ENCODE measurements around the gene MAP4K4. TPM values are rescaled to one million over a fixed set of nuclear protein-coding genes. Genes with fewer than 3 reads are reported as not detected.

The MAP4K4 gene
- total RNA-seq, 4 donors from 2014 or later, result 14.2 to 65.2 (median 29.1) TPM

DNA sequence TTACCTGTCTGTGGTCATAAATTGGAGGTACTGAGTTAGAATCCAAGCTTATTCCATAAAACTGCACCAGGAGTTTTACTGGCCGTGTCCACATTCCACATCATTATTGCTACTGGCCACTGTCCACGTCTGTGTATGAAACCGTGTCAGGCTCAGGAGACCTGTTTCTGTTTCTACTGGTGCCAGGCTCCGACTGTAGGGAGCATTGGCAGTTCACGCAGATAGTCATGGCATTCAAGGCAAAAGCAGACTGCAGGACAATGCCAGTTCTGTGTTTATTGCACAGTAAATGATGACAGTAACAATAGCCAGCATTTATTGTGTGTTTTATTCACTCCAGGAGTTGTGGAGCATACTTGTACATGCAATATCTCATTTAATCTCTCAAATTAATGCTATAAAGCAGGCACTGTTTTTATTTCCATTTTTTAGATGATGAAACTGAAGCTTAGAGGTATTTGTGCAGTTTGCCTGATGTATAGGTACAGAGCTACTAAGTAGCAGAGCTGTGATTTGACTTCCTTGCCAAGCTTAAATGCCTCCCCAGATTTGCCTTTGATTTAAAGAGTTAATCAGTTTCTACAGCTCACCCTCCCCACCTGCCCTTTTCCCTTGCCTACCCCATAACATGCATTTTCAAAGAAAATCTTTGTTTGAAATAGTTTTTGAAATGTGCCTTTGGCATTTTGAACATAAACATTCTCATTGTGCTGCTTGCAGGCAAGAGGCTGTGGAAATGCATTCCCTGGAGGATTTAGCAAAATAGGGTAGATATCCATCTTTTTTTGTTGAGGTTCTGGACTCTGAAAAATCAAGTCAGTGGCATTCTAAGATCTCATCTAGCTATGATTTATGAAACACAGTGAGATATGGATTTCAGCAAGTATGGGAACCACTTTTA is 55.5 kb downstream of the MAP4K4 start:
- no peaks in the 10 kb centered on the region for H3K9me3 ChIP-seq
- H3K4me3 ChIP-seq, result no peak overlapping the region
- H3K27ac ChIP-seq, result peak overlapping the region in 1 of 4 donors; percentile 55
- no peaks in the 10 kb centered on the region for H3K27me3 ChIP-seq
- H3K36me3 ChIP-seq, result no peaks in the 10 kb centered on the region
- H3K4me1 ChIP-seq, result peaks cover 0 to 34% (median 17%) of the 10 kb centered on the region in 4 donors
- no peak for DNase-seq
- TF ChIP-seq, protein P1, sequence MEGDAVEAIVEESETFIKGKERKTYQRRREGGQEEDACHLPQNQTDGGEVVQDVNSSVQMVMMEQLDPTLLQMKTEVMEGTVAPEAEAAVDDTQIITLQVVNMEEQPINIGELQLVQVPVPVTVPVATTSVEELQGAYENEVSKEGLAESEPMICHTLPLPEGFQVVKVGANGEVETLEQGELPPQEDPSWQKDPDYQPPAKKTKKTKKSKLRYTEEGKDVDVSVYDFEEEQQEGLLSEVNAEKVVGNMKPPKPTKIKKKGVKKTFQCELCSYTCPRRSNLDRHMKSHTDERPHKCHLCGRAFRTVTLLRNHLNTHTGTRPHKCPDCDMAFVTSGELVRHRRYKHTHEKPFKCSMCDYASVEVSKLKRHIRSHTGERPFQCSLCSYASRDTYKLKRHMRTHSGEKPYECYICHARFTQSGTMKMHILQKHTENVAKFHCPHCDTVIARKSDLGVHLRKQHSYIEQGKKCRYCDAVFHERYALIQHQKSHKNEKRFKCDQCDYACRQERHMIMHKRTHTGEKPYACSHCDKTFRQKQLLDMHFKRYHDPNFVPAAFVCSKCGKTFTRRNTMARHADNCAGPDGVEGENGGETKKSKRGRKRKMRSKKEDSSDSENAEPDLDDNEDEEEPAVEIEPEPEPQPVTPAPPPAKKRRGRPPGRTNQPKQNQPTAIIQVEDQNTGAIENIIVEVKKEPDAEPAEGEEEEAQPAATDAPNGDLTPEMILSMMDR (IDR thresholded peaks at IDR 0.05), result no peak
- TF ChIP-seq POLR2A (IDR thresholded peaks at IDR 0.05), result no peak

DNA sequence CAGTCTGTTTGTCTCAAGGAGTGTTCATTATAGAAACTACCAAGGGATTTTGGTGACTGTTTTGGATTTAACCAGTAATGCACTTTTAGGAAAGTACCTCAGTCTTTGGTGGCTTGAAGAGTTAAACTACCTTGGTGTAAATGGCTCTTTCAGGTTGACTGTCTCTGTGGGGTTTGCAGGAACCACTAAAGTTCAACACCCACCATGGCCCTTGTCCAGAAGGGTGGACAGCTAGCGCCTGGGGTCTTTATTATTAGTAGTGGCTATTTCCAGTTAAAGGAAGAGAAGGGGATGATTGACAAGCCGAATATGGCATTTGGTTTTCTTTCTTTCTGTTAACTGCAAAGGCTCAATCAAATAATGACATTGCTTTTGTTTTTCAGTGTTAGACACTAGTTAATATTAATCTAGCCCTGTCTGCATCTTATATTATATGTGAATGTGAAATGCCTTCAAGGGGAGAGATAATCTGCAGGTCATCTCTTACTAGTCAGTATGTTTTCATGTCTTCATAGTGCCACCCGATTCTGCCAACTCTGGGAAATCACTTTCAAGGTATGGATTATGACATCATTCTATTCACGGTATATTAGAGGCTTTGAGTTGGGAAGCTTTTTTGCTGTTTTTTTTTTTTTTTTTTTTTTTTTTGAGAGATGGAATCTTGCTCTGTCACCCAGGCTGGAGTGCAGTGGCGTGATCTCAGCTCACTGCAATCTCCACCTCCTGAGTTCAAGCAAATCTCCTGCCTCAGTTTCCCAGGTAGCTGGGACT is 56.4 kb downstream of the MAP4K4 start:
- Histone ChIP-seq H3K4me3 (no peak overlapping the region), H3K9me3 (no peaks in the 10 kb centered on the region), H3K27me3 (no peaks in the 10 kb centered on the region), H3K27ac (peak overlapping the region in 2 of 4 donors; percentile 11 to 61), H3K4me1 (peaks cover 0 to 39% (median 17%) of the 10 kb centered on the region in 4 donors), H3K36me3 (no peaks in the 10 kb centered on the region)
- TF ChIP-seq POLR2A (IDR thresholded peaks at IDR 0.05), result no peak
- TF ChIP-seq, protein P1 (IDR thresholded peaks at IDR 0.05), result no peak
- DNase-seq, result no peak

DNA sequence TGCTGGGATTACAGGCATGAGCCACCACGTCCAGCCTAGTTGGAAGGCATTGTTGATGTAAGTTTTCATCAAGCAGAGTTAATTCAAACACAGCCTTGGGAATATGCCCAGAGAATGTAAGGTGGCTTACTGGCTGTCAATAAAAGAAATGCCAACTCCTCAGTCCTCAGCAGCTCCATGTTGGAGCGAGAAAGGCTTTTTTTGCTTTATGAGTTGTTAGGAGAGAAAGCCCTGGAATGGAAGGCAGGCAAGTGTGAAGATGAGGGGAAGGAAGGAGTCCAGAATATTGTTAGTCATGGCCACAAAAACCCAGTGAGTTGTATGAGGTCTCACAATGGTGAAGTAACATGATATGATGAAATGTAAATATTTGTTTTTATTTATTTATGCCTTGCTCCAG is 57.1 kb downstream of the MAP4K4 start:
- TF ChIP-seq POLR2A (IDR thresholded peaks at IDR 0.05), result no peak
- TF ChIP-seq, protein P1 (IDR thresholded peaks at IDR 0.05), result no peak
- DNase-seq, result no peak
- Histone ChIP-seq H3K4me1 (peaks cover 0 to 39% (median 17%) of the 10 kb centered on the region in 4 donors), H3K27ac (peak overlapping the region in 2 of 4 donors; percentile 11 to 61), H3K36me3 (no peaks in the 10 kb centered on the region), H3K4me3 (no peak overlapping the region), H3K9me3 (no peaks in the 10 kb centered on the region), H3K27me3 (no peaks in the 10 kb centered on the region)

DNA sequence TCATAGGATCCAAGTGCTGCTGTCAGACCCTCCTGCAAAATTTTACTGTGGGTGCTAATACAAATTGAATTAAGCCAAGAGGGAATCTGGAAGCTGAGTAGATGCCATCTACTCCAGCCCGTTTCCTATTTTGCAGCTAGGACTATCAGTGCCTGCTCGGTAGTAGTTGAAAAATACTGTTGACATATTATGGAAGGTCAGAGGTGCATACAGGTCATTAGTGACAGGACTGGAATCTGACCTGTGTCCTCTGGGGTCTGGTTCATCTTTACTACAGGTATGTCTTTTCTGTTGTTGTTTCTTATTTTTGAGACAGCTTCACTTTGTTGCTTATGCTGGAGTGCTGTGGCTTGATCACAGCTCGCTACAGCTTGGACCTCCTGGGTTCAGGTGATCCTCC is 58.8 kb downstream of the MAP4K4 start:
- TF ChIP-seq, protein P1 (IDR thresholded peaks at IDR 0.05), result no peak
- TF ChIP-seq POLR2A (IDR thresholded peaks at IDR 0.05), result no peak
- peaks cover 0 to 38% (median 15%) of the 10 kb centered on the region in 4 donors for H3K4me1 ChIP-seq
- H3K4me3 ChIP-seq, result no peak overlapping the region
- DNase-seq, result no peak
- H3K27ac ChIP-seq, result peak overlapping the region in 1 of 4 donors; percentile 61
- no peaks in the 10 kb centered on the region for H3K9me3 ChIP-seq
- no peaks in the 10 kb centered on the region for H3K36me3 ChIP-seq
- no peaks in the 10 kb centered on the region for H3K27me3 ChIP-seq

DNA sequence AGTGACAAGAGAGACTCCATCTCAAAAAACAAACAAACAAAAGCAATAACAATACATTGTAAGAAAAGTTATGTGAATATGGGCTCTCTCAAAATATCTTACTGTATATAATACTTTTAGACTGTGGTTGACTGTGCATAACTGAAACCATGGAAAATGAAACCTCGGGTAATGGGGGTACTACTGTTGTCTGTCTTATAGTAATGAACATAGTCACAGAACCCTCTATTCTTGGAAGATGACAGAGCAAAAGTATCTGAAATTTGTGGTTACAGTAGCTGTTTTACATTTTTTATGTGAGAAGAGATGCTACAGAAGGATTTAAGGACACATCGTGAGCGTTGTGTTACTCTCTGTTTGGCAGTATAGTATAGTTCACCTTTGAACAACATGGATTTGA is 60.5 kb downstream of the MAP4K4 start:
- Histone ChIP-seq H3K4me1 (peaks cover 0 to 21% (median 5%) of the 10 kb centered on the region in 4 donors), H3K27ac (no peak overlapping the region), H3K4me3 (no peak overlapping the region), H3K9me3 (no peaks in the 10 kb centered on the region), H3K27me3 (no peaks in the 10 kb centered on the region), H3K36me3 (no peaks in the 10 kb centered on the region)
- no peak for DNase-seq
- no peak for TF ChIP-seq POLR2A (IDR thresholded peaks at IDR 0.05)
- TF ChIP-seq, protein P1 (IDR thresholded peaks at IDR 0.05), result no peak
